Activated CD4-positive, alpha-beta T cell treated with anti-CD3 and anti-CD28 coated beads, Interleukin-2, amount 50 U/mL, for 16 hours (primary cell): ENCODE data around the gene KRT85.
"Not testable (repeated sequence)": the region's sequence is repeated elsewhere in the genome, so short reads cannot be mapped to it uniquely, and the experiment has no call there.

ENCODE experiments used
- DNase-seq: peaks from one replicate; pipeline ENCODE4 v3.0.0-alpha.2; 2020

Gene KRT85

GRCh38 chr12:52366738-52367485 is at the start of gene KRT85:
Gene KRT85 (minus strand): TSS chr12:52367481. CDS start chr12:52367405, 76 bp downstream.
- DNase-seq = no peak

- DNase-seq = no peak
Measured at GRCh38 chr12:52416795-52417194, 49.5 kb upstream of the KRT85 start.

- no peak for DNase-seq
Measured at GRCh38 chr12:52415870-52416750, 48.8 kb upstream of the KRT85 start.

GRCh38 chr12:52414936-52415335 is 47.7 kb upstream of the KRT85 start:
- no peak for DNase-seq

GRCh38 chr12:52413782-52414345 is 46.6 kb upstream of the KRT85 start:
- no peak for DNase-seq

GRCh38 chr12:52413202-52413601 is 45.9 kb upstream of the KRT85 start:
- no peak for DNase-seq

GRCh38 chr12:52411815-52412214 is 44.5 kb upstream of the KRT85 start:
- no peak for DNase-seq

- not testable (repeated sequence) for DNase-seq
Measured at GRCh38 chr12:52410589-52411248, 43.4 kb upstream of the KRT85 start.

GRCh38 chr12:52407918-52408317 is 40.6 kb upstream of the KRT85 start:
- DNase-seq = no peak

- no peak for DNase-seq
Measured at GRCh38 chr12:52405922-52406385, 38.7 kb upstream of the KRT85 start, which contains the start of gene KRT82. Gene KRT82 (minus strand): TSS chr12:52406335. CDS start chr12:52406277, 58 bp downstream.

- no peak for DNase-seq
Measured at GRCh38 chr12:52404951-52405350, 37.7 kb upstream of the KRT85 start.

- no peak for DNase-seq
Measured at GRCh38 chr12:52403561-52403960, 36.3 kb upstream of the KRT85 start.

- DNase-seq = no peak
Measured at GRCh38 chr12:52402873-52403540, 35.7 kb upstream of the KRT85 start.

GRCh38 chr12:52402377-52402776 is 35.1 kb upstream of the KRT85 start:
- DNase-seq = no peak

- no peak for DNase-seq
Measured at GRCh38 chr12:52401926-52402325, 34.6 kb upstream of the KRT85 start.

GRCh38 chr12:52401526-52401925 is 34.2 kb upstream of the KRT85 start:
- DNase-seq = no peak

GRCh38 chr12:52400906-52401305 is 33.6 kb upstream of the KRT85 start:
- DNase-seq = no peak

GRCh38 chr12:52399756-52400155 is 32.5 kb upstream of the KRT85 start:
- DNase-seq = no peak

- DNase-seq = no peak
Measured at GRCh38 chr12:52398176-52398575, 30.9 kb upstream of the KRT85 start.

GRCh38 chr12:52396656-52397055 is 29.4 kb upstream of the KRT85 start:
- no peak for DNase-seq

- no peak for DNase-seq
Measured at GRCh38 chr12:52395761-52396434, 28.6 kb upstream of the KRT85 start.
